GM12878 (cell line): ENCODE data around the gene RAC3.

ENCODE experiments used
- EZH2 ChIP-seq: IDR thresholded peaks from 2 replicates; pipeline ENCODE4 v1.6.1; 2012; ENCODE audit warnings: low read depth, mild to moderate bottlenecking, control low read depth, inconsistent platforms, low read length, borderline replicate concordance; ENCODE audit not compliant: control insufficient read depth
- NFXL1 ChIP-seq: fragments of 450-650 bp; IDR thresholded peaks from 2 replicates; pipeline ENCODE4 v1.6.1; 2017; ENCODE audit warnings: antibody characterized with exemption, mild to moderate bottlenecking, borderline replicate concordance
- NR2F1 ChIP-seq: fragments of 450-650 bp; conservative IDR thresholded peaks from 2 replicates; pipeline ENCODE4 v1.6.1; 2017; ENCODE audit warnings: mild to moderate bottlenecking
- PML ChIP-seq: IDR thresholded peaks from 2 replicates; pipeline ENCODE4 v1.6.1; 2012; ENCODE audit warnings: low read length, inconsistent platforms
- RCOR1 ChIP-seq: conservative IDR thresholded peaks from 2 replicates; pipeline ENCODE4 v1.6.1; 2012; ENCODE audit warnings: low read depth, low read length, improper control_type of control experiment
- STAT1 ChIP-seq: fragments of 450-650 bp; conservative IDR thresholded peaks from 2 replicates; pipeline ENCODE4 v1.6.1; 2014; ENCODE audit warnings: antibody characterized with exemption, mild to moderate bottlenecking
- TCF7 ChIP-seq: IDR thresholded peaks from 2 replicates; pipeline ENCODE4 v1.6.1; 2014; ENCODE audit warnings: antibody characterized with exemption, borderline replicate concordance
- TF ChIP-seq, protein P1 (sequence below), 3 experiments: IDR thresholded peaks in 2 of 3; conservative IDR thresholded peaks in 1 of 3; 2 replicates each; pipeline ENCODE4 v1.5.1; 2011; ENCODE audit warnings: low read depth in 3 of 3, low read length in 3 of 3, mild to moderate bottlenecking in 3 of 3, control low read depth in 2 of 3, moderate library complexity in 2 of 3, inconsistent platforms in 1 of 3, mixed read lengths in 1 of 3; ENCODE audit not compliant: control insufficient read depth in 2 of 3, insufficient read depth in 1 of 3; ENCODE audit errors: extremely low read depth in 1 of 3

DNA sequence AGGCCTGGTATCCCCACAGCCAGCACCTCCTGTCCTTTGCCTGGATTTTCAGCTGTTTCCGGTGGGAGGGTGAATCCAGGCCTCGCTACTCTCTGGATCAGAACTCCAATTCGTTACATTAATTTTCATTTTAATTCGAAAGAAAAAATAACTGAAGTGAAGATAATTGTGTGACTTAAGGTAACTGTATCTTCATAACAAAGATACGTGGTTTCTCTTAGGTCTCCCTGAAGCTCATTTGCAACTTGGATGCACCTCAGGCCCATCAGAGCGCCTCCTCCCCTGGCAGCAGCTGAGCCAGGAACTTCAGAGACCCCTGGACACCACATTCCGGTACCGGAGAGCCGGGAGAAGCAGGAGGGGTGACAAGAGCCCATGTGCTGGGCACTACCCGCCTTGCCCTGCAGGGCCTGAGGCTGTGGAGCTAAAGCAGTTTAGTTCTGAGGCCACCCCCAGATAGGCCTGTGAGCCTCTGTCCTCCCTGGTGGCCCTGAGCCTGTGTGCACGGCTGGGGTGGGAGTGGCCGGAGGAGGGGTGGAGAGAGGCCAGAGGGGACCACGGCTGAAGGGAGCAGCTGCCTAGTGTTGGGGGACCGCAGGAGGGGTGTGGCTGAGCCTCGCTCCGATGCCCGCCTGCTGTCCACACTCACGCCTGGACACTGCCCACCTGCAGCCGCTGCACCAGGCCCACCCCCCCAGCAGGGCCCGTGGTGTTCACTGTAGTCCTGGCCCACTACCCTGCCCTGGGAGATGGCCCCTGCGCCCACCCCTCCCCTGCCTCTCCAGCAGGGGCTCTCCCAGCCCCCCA, 45.5 kb downstream of the RAC3 start:
- TF ChIP-seq PML = no peak
- TF ChIP-seq, protein P1, sequence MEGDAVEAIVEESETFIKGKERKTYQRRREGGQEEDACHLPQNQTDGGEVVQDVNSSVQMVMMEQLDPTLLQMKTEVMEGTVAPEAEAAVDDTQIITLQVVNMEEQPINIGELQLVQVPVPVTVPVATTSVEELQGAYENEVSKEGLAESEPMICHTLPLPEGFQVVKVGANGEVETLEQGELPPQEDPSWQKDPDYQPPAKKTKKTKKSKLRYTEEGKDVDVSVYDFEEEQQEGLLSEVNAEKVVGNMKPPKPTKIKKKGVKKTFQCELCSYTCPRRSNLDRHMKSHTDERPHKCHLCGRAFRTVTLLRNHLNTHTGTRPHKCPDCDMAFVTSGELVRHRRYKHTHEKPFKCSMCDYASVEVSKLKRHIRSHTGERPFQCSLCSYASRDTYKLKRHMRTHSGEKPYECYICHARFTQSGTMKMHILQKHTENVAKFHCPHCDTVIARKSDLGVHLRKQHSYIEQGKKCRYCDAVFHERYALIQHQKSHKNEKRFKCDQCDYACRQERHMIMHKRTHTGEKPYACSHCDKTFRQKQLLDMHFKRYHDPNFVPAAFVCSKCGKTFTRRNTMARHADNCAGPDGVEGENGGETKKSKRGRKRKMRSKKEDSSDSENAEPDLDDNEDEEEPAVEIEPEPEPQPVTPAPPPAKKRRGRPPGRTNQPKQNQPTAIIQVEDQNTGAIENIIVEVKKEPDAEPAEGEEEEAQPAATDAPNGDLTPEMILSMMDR (IDR thresholded peaks at IDR 0.05 in 2 of 3, conservative IDR thresholded peaks at IDR 0.05 in 1 of 3; ENCODE audit: control insufficient read depth in 2 of 3, extremely low read depth in 1 of 3, insufficient read depth in 1 of 3, low read depth in 3 of 3, low read length in 3 of 3) = no peak
- TF ChIP-seq EZH2 = no peak
- no peak for TF ChIP-seq NFXL1
- no peak for TF ChIP-seq NR2F1
- TF ChIP-seq STAT1 = no peak
- no peak for TF ChIP-seq RCOR1
- TF ChIP-seq TCF7 = no peak
